Hepatic stellate cell (primary cell): ENCODE measurements around the gene GNB1L.

Experiments
- DNase-seq: peaks from one replicate; pipeline ENCODE4 v3.0.0; 2011; ENCODE audit warnings: low spot score

The GNB1L gene

GRCh38 chr22:19733755-19734154 lies 120.9 kb downstream of the GNB1L start:
- no peak for DNase-seq
